SKM-1 (cell line): Measurements from ENCODE around the gene FBXO28.

Source experiments
- DNase-seq: peaks from one replicate; lab custom pipeline; 2025; ENCODE audit not compliant: unreplicated experiment; lab: John Stamatoyannopoulos, UW

The FBXO28 gene

GRCh38 chr1:224149709-224150108 is 35.8 kb downstream of the FBXO28 start:
- no peak for DNase-seq

GRCh38 chr1:224151117-224151516 is 37.2 kb downstream of the FBXO28 start:
- no peak for DNase-seq

GRCh38 chr1:224157316-224157715 is 43.4 kb downstream of the FBXO28 start:
- DNase-seq, result no peak

- no peak for DNase-seq
Measured at GRCh38 chr1:224159541-224159940, 45.6 kb downstream of the FBXO28 start.

GRCh38 chr1:224160171-224160682 is 46.3 kb downstream of the FBXO28 start:
- no peak for DNase-seq

- no peak for DNase-seq
Measured at GRCh38 chr1:224162768-224163167, 48.9 kb downstream of the FBXO28 start.

- DNase-seq, result no peak
Measured at GRCh38 chr1:224163311-224163710, 49.4 kb downstream of the FBXO28 start.

- peak; percentile 99 for DNase-seq
Measured at GRCh38 chr1:224168859-224169380, 55.0 kb downstream of the FBXO28 start.

GRCh38 chr1:224169718-224170270 is 55.9 kb downstream of the FBXO28 start:
- no peak for DNase-seq

- DNase-seq, result no peak
Measured at GRCh38 chr1:224170343-224170742, 56.4 kb downstream of the FBXO28 start.

- peak; percentile 62 for DNase-seq
Measured at GRCh38 chr1:224170748-224171478, 57.0 kb downstream of the FBXO28 start.

- DNase-seq, result no peak
Measured at GRCh38 chr1:224172229-224172628, 58.3 kb downstream of the FBXO28 start.

- DNase-seq, result no peak
Measured at GRCh38 chr1:224173523-224173922, 59.6 kb downstream of the FBXO28 start.

GRCh38 chr1:224175617-224176016 is 61.7 kb downstream of the FBXO28 start:
- DNase-seq, result no peak

GRCh38 chr1:224177356-224177999 is 63.6 kb downstream of the FBXO28 start:
- no peak for DNase-seq

GRCh38 chr1:224178894-224179293 is 65.0 kb downstream of the FBXO28 start:
- DNase-seq, result no peak

GRCh38 chr1:224180783-224181452 is 67.0 kb downstream of the FBXO28 start:
- DNase-seq, result no peak

GRCh38 chr1:224181453-224181810 is 67.5 kb downstream of the FBXO28 start:
- no peak for DNase-seq

GRCh38 chr1:224182057-224182865 is 68.3 kb downstream of the FBXO28 start:
- peak; percentile 48 for DNase-seq

GRCh38 chr1:224182866-224183590 is 69.1 kb downstream of the FBXO28 start, which contains the start of gene DEGS1:
Gene DEGS1 (plus strand): TSS chr1:224183240. CDS start chr1:224183337, 97 bp downstream.
- peak; percentile 82 for DNase-seq
